Epithelial cell of proximal tubule (primary cell): ENCODE results near the gene POR. TPM values are rescaled to one million over a fixed set of nuclear protein-coding genes. Genes with fewer than 3 reads are reported as not detected.

Source experiments
- DNase-seq: peaks from one replicate; pipeline ENCODE4 v3.0.0-alpha.2; 2011; ENCODE audit warnings: low read depth
- H3K4me3 ChIP-seq: 2 replicates; pipeline ENCODE4 v1.5.1; 2011; ENCODE audit warnings: low read depth, mild to moderate bottlenecking, low read length
- total RNA-seq: library from RNA; depleted of rRNA; stranded (reverse); fragments of >200 nt; gene quantifications from 2 replicates; pipeline ENCODE4 v1.2.3, GENCODE V29; 2015
- TF ChIP-seq, protein P1 (sequence below): conservative IDR thresholded peaks from 2 replicates; pipeline ENCODE4 v1.5.1; 2012; ENCODE audit warnings: low read depth, mild to moderate bottlenecking, low read length

The POR gene
- total RNA-seq, 1 donor from 2014 or later = 83.0 TPM

DNA sequence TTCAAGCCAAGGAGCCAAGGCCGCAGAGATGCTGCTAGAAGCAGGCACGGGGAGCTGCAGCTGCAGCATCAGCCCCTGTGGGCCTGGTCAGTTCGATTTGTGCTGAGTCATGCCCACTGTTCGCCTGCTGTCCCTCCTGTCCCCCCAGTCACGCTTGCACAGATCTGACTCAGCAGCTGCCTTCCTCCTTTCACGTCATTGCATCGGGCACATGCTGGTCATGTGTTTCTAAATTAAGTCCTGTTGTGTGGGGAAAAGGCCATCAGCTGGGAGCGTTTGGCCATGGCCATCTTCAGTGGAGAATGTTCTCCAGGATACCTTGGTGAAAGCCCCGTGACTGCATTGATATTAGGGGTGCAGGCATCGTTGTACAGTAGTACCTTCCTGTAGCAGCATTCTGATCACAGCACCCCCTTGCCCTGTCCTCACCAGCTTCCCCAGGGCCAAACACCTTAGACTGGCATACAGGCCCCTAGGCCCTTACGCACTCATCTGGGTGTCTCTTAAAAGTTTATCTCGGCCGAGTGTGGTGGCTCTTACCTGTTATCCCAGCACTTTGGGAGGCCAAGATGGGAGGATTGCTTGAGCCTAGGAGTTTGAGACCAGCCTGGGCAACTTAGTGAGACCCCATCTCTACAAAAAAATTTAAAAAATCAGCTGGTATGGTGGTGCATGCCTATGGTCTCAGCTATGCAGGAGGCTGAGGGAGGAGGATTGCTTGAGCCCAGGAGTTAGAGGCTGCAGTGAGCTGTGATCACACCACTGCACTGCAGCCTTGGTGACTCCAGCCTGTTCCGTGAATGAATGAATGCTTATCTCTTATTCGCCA, 23.2 kb downstream of the POR start:
- H3K4me3 ChIP-seq = no peak overlapping the region
- TF ChIP-seq, protein P1, sequence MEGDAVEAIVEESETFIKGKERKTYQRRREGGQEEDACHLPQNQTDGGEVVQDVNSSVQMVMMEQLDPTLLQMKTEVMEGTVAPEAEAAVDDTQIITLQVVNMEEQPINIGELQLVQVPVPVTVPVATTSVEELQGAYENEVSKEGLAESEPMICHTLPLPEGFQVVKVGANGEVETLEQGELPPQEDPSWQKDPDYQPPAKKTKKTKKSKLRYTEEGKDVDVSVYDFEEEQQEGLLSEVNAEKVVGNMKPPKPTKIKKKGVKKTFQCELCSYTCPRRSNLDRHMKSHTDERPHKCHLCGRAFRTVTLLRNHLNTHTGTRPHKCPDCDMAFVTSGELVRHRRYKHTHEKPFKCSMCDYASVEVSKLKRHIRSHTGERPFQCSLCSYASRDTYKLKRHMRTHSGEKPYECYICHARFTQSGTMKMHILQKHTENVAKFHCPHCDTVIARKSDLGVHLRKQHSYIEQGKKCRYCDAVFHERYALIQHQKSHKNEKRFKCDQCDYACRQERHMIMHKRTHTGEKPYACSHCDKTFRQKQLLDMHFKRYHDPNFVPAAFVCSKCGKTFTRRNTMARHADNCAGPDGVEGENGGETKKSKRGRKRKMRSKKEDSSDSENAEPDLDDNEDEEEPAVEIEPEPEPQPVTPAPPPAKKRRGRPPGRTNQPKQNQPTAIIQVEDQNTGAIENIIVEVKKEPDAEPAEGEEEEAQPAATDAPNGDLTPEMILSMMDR = no peak
- peak; percentile 89 for DNase-seq

DNA sequence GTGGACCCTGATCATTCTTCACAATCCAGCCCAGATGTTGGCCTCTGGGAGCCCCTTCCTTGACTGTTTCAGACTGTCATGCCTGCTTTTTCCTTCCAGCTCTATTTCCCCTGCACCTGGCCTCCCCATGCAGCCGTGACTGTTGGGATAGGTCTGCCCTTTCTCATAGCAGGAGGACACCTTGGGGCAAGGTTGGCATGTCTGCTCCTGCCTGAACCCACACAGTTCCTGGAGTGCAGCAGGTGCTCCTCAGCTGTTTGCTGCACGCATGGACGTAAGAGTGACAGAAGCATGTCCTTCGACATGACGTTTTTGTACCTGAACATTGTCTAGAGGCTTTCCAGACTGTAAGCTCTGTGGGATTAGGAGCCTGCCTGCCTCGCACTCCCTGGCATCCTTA, 24.0 kb downstream of the POR start:
- no peak for DNase-seq
- TF ChIP-seq, protein P1 = no peak

DNA sequence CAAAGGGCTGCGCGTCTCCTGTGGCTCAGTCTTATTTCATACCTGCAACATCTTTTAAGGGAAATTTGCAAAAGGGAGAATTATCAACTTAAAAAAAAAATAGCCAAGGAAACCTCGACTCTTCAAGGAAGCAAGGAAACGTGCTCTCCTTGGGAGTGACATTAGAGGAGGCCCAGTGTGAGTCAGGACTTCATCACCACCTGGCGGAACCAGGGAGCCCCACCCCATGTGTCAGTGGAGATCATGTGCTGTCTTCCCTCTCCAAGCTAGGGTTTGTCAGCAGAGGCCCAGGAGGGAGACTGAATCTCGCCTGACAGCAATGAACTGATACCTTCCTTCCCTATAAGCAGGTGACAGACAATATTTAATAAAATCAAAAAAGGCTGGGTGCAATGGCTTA, 28.9 kb downstream of the POR start:
- TF ChIP-seq, protein P1 = no peak
- no peak overlapping the region for H3K4me3 ChIP-seq
- DNase-seq = no peak

More for the DNA sequence above, 24.0 kb downstream of the POR start:
- no peak overlapping the region for H3K4me3 ChIP-seq

DNA sequence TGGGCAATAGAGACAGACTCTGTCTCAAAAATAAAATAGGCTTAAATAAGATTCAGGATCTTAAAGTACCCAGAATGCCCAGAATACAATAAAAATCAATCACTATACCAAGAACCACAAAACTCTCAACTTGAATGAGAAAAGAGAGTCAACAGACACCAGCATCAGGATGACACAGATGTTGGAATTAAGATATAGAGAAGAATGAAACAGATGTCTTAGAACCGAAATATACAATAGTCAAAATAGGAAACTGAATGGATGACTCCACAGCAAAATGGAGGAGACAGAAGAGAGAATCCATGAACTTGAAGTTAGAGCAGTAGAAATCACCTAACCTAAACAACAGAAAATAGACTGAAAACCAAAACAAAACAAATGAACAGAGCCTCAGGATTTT, 29.6 kb downstream of the POR start:
- no peak for DNase-seq
- TF ChIP-seq, protein P1 = no peak
- no peak overlapping the region for H3K4me3 ChIP-seq

DNA sequence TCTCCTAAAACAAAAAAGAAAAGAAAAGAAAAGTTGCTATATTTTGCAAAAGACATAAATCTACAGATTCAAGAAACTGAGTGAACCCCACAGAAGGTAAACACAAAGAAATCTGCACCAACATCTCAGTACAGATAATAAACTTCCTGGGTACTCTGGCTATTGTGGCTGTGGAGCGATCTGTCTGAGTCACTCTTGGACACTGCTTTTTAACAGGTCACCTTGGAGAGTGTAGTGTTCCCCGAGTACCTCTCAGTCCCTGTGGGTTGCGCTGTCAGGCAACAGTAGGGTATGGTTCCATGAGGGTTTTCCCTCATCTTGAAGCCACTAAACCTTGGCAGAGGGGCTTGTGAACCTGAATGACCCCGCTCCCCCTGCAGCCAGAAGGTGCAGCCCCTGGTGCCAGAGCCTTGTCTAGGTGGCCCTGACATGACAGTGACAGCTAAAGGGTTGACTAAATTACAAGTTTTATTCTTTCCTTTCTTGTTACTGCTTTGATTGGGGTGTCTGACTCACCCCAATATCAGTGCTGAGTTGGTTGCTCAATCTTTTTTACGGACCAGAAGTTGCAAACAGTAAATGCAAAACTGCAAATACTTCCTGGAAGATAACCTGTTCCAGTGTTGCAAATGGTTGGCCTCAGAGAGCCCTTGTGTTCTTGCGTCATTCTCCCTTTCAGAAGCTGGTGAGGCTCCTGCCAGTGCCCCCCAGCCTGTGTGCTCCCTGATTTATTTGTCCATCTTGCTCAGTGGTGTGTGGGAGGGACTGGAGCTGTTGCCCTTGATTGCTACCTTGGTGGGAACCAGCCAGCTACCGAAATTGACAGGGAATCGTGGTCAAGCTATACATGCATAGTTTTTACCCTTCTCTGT, 30.6 kb downstream of the POR start:
- no peak overlapping the region for H3K4me3 ChIP-seq
- TF ChIP-seq, protein P1 = no peak
- no peak for DNase-seq

DNA sequence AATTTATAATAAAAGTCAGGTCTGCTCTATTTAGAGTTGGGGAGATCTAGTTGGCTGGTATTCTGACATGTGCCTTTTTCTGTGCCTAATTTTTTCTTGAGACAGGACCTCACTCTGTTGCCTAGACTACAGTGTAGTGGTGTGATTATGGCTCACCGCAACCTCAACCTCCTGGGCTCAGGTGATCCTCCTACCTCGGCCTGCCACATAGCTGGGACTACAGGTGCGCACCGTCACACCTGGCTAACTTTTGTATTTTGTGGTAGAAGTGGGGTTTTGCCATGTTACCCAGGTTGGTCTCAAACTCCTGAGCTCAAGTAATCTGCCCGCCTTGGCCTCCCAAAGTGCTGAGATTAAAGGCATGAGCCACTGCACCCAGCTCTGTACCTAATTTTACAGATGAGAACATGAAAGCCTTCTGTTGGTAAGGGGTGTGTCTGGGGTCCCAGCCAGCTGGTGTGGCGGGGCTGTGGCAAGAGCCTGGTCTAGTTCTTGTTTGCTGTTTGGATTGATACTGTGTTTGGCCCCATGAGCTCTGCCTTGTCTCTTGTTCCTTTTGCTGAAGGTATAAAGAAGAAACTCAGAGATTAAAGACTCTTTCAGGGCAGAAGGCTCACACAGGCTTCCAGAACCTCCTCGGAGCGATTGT, 31.4 kb downstream of the POR start:
- no peak for DNase-seq
- H3K4me3 ChIP-seq = no peak overlapping the region
- TF ChIP-seq, protein P1 = no peak
